ENCODE results near the gene FAM89A. TPM values are rescaled to one million over a fixed set of nuclear protein-coding genes. Genes with fewer than 3 reads are reported as not detected.

FAM89A gene
- total and polyA plus RNA-seq, 9 of the 15 experiments (the other 6 are each of a cell fraction or from before 2014, with no cell fraction given), result 8.7 to 66.2 (median 43.3) TPM

DNA sequence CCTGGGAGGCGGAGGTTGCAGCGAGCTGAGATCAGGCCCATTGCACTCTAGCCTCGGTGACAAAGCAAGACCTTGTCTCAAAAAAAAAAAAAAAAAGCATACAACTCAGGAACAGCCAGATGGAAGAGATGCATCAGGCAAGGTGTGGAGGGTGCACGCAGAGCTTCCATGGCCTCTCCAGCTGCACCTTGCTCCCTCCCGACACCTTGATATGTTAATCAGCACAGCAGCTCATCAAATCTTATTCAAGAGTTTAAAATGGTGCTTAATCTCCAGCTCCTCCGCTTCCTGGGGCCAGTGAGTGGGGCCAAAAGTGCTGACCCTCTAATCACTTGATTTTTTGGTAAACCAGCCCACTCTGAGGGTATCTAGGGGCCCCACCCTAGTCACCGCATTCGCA, 29.3 kb upstream of the FAM89A start:
- Histone ChIP-seq H3K4me2 (ENCODE audit: insufficient read depth, low read length) (no peak overlapping the region), H3K27ac (ENCODE audit: extremely low read depth, low read depth, low read length) (no peak overlapping the region), H3K79me2 (ENCODE audit: control insufficient read depth, insufficient read depth, low read length) (no peaks in the 10 kb centered on the region), H4K20me1 (replicated peaks; ENCODE audit: control insufficient read depth, insufficient read depth, low read length) (no peaks in the 10 kb centered on the region), H3K4me1 (replicated peaks in 1 of 2; ENCODE audit: control insufficient read depth in 2 of 2, insufficient read depth in 2 of 2, low read length in 2 of 2) (peaks cover 0 to 42% of the 10 kb centered on the region in 2 experiments; a peak in 4 of 5 replicates), H3K9ac (ENCODE audit: insufficient read depth in 1 of 2, low read depth in 2 of 2, low read length in 2 of 2) (no peak overlapping the region), H3K9me3 (replicated peaks; ENCODE audit: control insufficient read depth, insufficient read depth, low read depth, low read length) (no peaks in the 10 kb centered on the region), H3K9me1 (ENCODE audit: control insufficient read depth, insufficient read depth, low read length) (peaks cover 3% of the 10 kb centered on the region), H3K27me3 (ENCODE audit: control insufficient read depth in 2 of 2, insufficient read depth in 2 of 2, low read length in 2 of 2) (no peaks in the 10 kb centered on the region), H2AFZ (ENCODE audit: low read depth, low read length) (no peak overlapping the region), H3K36me3 (ENCODE audit: control insufficient read depth, insufficient read depth, low read length) (no peaks in the 10 kb centered on the region), H3K4me3 (no peak overlapping the region)
- no TSS peak for BruUV-seq (replicated peaks)
- DNase-seq (ENCODE audit: extremely low read depth in 1 of 4, low spot score in 3 of 4) (no peak), FAIRE-seq (no peak), ATAC-seq (no peak)
- no peak for TF ChIP-seq ARID1B (IDR thresholded peaks at IDR 0.05)
- TF ChIP-seq, protein P1, sequence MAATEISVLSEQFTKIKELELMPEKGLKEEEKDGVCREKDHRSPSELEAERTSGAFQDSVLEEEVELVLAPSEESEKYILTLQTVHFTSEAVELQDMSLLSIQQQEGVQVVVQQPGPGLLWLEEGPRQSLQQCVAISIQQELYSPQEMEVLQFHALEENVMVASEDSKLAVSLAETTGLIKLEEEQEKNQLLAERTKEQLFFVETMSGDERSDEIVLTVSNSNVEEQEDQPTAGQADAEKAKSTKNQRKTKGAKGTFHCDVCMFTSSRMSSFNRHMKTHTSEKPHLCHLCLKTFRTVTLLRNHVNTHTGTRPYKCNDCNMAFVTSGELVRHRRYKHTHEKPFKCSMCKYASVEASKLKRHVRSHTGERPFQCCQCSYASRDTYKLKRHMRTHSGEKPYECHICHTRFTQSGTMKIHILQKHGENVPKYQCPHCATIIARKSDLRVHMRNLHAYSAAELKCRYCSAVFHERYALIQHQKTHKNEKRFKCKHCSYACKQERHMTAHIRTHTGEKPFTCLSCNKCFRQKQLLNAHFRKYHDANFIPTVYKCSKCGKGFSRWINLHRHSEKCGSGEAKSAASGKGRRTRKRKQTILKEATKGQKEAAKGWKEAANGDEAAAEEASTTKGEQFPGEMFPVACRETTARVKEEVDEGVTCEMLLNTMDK (IDR thresholded peaks at IDR 0.05; ENCODE audit: borderline replicate concordance, insufficient read depth, low read depth, low read length, poor library complexity, severe bottlenecking), result no peak
- TF ChIP-seq PHB (CRISPR knock-in tag; IDR thresholded peaks at IDR 0.05), result no peak
- intact Hi-C loops (cut with micrococcal nuclease) (no loop called here), in situ Hi-C loops (cut with MboI) (no loop called here)
- CTCF ChIA-PET (ENCODE audit: low intra/inter-chr PET ratio), result no interaction called here
- 71% methylated on average over 8 of the region's 8 CpGs for WGBS (ENCODE audit: insufficient coverage, low coverage, missing lambda C conversion rate)
- POLR2A ChIA-PET, result interaction anchor here (0.7 to 1.2 kb wide), 4 partner anchors 9 to 23 kb away, joined by 3 to 5 read pairs (median 4); no protein-coding TSS in a partner anchor

DNA sequence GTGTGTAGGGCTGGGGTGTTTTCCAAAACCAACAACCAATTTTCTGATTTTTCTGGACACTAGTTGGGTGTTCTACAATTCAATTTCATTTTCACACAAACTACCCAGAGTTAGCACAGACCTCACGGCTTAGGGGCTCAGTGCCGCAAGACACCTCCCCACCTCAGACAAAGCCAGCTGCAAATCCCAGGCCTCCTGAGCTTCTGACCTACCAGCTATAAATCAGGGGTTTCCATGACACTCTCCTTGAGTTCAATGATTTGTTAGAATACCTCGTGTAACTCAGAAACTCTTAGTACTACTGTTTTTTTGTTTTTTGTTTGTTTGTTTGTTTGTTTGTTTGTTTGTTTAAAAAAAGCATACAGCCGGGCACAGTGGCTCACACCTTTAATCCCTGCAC, 28.7 kb upstream of the FAM89A start:
- no peak for DNase-seq (ENCODE audit: extremely low read depth in 1 of 4, low spot score in 3 of 4)
- peaks cover 3% of the 10 kb centered on the region for H3K9me1 ChIP-seq (ENCODE audit: control insufficient read depth, insufficient read depth, low read length)
- no peaks in the 10 kb centered on the region for H3K36me3 ChIP-seq (ENCODE audit: control insufficient read depth, insufficient read depth, low read length)
- H3K4me1 ChIP-seq (replicated peaks in 1 of 2; ENCODE audit: control insufficient read depth in 2 of 2, insufficient read depth in 2 of 2, low read length in 2 of 2), result peaks cover 0 to 44% of the 10 kb centered on the region in 2 experiments
- no peak overlapping the region for H3K4me2 ChIP-seq (ENCODE audit: insufficient read depth, low read length)
- WGBS (ENCODE audit: insufficient coverage, low coverage, missing lambda C conversion rate), result 55% methylated on average over 4 of the region's 4 CpGs
- no peak overlapping the region for H3K9ac ChIP-seq (ENCODE audit: insufficient read depth in 1 of 2, low read depth in 2 of 2, low read length in 2 of 2)
- CTCF ChIA-PET (ENCODE audit: low intra/inter-chr PET ratio), result no interaction called here
- no peak overlapping the region for H2AFZ ChIP-seq (ENCODE audit: low read depth, low read length)
- H3K27ac ChIP-seq (ENCODE audit: extremely low read depth, low read depth, low read length), result no peak overlapping the region
- in situ Hi-C loops (cut with MboI) (no loop called here), intact Hi-C loops (cut with micrococcal nuclease) (no loop called here)
- POLR2A ChIA-PET, result interaction anchor here (0.6 to 1.2 kb wide), 7 partner anchors 9 to 1155 kb away, joined by 3 to 5 read pairs (median 4); no protein-coding TSS in a partner anchor
- no peaks in the 10 kb centered on the region for H3K9me3 ChIP-seq (replicated peaks; ENCODE audit: control insufficient read depth, insufficient read depth, low read depth, low read length)
- no peak for FAIRE-seq
- H4K20me1 ChIP-seq (replicated peaks; ENCODE audit: control insufficient read depth, insufficient read depth, low read length), result no peaks in the 10 kb centered on the region
- no TSS peak for BruUV-seq (replicated peaks)
- ATAC-seq, result no peak
- no peaks in the 10 kb centered on the region for H3K79me2 ChIP-seq (ENCODE audit: control insufficient read depth, insufficient read depth, low read length)
- H3K4me3 ChIP-seq, result no peak overlapping the region
- H3K27me3 ChIP-seq (ENCODE audit: control insufficient read depth in 2 of 2, insufficient read depth in 2 of 2, low read length in 2 of 2), result no peaks in the 10 kb centered on the region
- TF ChIP-seq, protein P2, sequence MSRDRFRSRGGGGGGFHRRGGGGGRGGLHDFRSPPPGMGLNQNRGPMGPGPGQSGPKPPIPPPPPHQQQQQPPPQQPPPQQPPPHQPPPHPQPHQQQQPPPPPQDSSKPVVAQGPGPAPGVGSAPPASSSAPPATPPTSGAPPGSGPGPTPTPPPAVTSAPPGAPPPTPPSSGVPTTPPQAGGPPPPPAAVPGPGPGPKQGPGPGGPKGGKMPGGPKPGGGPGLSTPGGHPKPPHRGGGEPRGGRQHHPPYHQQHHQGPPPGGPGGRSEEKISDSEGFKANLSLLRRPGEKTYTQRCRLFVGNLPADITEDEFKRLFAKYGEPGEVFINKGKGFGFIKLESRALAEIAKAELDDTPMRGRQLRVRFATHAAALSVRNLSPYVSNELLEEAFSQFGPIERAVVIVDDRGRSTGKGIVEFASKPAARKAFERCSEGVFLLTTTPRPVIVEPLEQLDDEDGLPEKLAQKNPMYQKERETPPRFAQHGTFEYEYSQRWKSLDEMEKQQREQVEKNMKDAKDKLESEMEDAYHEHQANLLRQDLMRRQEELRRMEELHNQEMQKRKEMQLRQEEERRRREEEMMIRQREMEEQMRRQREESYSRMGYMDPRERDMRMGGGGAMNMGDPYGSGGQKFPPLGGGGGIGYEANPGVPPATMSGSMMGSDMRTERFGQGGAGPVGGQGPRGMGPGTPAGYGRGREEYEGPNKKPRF (IDR thresholded peaks at IDR 0.05; ENCODE audit: low read depth, low read length), result no peak
- TF ChIP-seq ZNF41 (CRISPR knock-in tag; conservative IDR thresholded peaks at IDR 0.05) (no peak), ZC3H11A (IDR thresholded peaks at IDR 0.05; ENCODE audit: low read depth, low read length) (no peak), DIDO1 (tag; IDR thresholded peaks at IDR 0.05; ENCODE audit: low read depth) (no peak), NCOA2 (IDR thresholded peaks at IDR 0.05; ENCODE audit: partially characterized antibody in 2 of 2) (no peak), MEIS2 (IDR thresholded peaks at IDR 0.05; ENCODE audit: partially characterized antibody) (peak; percentile 63)
- TF ChIP-seq, protein P3, sequence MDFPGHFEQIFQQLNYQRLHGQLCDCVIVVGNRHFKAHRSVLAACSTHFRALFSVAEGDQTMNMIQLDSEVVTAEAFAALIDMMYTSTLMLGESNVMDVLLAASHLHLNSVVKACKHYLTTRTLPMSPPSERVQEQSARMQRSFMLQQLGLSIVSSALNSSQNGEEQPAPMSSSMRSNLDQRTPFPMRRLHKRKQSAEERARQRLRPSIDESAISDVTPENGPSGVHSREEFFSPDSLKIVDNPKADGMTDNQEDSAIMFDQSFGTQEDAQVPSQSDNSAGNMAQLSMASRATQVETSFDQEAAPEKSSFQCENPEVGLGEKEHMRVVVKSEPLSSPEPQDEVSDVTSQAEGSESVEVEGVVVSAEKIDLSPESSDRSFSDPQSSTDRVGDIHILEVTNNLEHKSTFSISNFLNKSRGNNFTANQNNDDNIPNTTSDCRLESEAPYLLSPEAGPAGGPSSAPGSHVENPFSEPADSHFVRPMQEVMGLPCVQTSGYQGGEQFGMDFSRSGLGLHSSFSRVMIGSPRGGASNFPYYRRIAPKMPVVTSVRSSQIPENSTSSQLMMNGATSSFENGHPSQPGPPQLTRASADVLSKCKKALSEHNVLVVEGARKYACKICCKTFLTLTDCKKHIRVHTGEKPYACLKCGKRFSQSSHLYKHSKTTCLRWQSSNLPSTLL (IDR thresholded peaks at IDR 0.05), result no peak

Data from K562 (cell line).